HG03520 (cell line): ENCODE data around the gene CCDC158.
"Not testable (repeated sequence)": the region's sequence is repeated elsewhere in the genome, so short reads cannot be mapped to it uniquely, and the experiment has no call there.

Experiments used
- ATAC-seq: cut with Tn5 transposase; IDR thresholded peaks from one replicate; pipeline ENCODE4 v1.9.1; 2021; ENCODE audit warnings: mild to moderate bottlenecking, moderate library complexity; ENCODE audit not compliant: unreplicated experiment

CCDC158 gene

DNA sequence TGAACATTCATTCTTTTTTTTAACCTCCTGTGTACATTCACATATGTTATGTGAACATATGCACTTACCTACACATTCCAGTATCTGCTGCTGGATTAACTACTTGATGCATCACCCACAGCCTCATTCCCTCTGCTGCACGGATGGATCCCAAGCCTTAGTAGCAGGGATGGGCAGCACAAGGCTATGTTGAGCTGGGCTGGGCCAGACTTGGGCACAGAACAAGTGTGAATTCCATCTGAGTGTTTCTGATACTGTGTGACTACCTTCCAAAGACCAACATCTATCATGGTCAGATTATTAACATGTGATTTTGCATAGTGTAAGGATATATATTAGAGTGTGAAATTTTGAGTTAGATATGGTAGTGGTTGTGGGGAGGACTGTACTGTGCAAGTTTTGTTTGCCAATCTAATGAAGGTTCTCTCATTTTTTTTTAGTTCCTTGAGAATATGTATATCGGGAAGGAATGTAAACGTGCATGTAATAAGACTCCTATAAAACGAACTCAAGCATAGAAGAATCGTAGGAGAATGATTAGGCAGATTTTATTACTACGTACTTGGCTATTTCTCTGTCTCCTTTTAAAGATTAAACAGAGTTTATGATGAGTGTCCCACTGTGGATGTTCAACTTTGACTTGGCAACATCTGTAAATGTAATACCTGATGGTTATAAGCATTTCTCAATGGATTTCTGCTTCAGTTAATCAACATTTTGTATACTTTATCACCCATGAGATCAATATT is 137.8 kb downstream of the CCDC158 start:
- no peak for ATAC-seq

DNA sequence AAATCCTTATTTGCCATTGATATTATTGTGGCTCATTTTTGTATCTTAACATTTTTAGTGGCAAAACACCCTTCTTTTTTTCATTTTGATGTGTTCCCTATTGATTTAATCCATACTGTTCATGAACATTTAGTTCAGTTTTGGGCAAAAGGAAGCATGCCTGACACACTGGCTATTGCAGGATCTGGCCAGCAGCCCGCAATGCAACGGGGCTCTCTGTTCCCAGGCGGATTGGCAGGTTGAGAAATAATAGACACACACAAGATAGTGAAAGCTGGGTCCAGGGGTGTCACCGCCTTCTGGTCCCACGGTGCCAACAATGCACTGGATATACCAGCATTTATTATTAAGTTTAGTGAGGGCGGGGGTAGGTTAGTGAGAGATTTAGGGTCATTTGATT is 139.3 kb downstream of the CCDC158 start:
- not testable (repeated sequence) for ATAC-seq

DNA sequence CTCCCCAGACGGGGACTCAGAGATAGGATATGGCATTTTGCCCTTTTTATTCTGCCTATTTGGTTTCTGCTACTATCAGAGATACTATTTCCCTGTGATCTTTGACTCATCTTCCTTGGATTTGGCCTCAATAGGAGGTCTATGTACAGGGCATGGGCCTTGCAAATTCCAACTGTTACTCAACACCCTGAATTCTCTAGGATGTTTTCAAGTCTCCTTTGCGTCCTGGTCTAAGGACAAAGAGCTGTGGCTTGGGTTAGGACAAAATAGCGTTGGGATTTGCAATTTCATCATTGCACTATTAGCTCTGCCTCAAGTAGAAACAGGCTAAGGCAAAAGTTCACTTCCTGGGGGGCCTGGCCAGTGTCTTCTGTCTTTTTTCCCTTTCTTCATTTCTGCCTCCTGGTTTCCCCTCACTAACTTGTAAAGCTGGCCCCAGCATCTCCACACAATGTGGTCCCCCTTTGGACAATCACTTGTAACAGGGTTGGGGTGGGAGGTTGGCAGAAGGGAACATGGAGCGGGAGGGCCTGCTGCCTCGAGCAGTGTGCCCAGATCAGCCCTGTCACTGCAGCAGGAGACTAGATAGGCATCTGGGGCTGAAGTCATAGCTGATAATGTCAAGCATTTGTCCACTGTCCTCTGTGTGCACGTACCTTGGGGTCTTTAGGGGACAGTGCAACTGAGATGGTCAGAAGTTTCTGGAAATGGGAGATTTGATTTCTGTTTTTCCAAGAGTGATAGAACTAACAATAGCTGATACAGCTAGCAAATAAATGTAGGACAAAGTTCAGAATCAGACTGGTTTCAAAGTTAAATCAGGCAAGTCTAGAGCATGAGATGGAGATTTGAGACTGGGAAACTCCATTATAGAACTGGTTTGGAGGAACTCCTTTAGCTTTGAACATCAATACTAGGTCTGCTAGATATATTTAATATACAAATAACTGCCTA is 140.2 kb downstream of the CCDC158 start:
- ATAC-seq: no peak

DNA sequence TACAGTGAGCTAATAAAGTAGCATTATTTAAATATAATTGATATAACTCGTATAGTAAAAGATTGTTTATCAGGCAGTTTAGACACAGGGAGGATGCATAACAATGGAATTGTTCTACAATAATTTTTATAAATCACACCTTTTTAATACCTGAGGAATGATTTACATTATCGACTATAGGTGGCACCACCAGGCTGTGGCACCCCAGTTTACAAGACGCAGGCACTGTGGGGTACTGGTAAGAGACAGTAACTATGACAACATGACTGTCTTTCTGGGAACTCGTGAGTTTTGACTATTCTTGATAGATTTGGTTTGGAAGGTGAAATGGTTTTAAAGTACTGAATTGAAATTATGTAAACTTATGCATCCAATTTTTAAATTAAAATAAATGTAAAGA is 141.5 kb downstream of the CCDC158 start:
- ATAC-seq: no peak

DNA sequence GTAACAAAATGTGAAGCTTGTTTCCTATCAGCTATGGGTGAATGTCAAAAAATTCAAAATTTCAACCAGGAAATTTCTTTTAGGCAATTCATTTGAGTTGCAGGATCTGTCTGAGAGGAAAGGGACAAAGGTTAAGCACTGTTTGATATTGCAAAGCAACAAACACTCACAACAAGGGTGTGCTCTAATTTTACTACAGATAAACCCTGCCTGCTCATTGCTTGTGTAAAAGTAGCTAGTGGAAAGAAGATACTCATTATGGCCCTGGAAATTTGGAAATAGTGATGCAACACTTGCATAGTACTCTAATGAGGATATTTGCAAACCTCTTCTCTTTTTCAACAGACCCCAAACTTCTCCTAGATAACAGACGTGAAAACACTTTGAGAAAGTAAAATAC is 142.4 kb downstream of the CCDC158 start:
- ATAC-seq: no peak

DNA sequence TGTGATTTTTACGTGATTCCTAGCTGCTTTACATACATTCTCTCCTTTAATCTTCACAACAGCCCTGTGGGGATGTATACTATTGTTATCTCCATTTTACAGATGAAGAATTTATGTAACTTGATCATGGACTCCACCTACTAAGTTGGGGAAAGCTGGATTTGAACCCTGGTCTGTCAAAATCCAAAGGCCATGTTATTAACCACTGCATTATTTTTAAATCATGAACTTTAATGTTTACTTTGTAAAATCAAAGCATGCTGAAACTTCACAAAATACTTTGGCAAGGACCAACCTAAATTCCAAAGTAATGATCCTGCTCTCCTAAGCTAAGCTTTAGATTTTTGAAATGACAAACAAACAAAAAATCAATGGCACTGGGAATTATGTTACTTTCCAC is 143.3 kb downstream of the CCDC158 start:
- ATAC-seq: no peak

DNA sequence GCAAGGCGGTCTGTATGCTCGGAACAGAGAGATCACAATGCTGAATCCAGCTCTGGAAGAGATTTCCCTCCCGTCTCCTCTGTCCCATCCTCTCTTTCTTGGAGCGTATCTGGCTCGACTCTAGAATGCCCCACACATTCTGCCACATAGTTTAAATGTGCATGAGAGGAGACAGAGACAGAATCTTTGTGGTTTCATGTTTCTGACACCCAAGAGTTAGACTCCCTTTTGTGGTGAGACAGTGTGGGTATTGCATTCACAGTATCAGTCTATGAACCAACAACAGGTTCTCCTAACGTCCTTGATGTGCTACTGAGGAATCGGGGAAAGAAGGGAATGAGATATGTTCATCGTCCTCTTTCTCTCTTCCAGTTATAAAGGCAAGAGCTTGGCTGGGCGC is 144.1 kb downstream of the CCDC158 start:
- ATAC-seq: no peak

DNA sequence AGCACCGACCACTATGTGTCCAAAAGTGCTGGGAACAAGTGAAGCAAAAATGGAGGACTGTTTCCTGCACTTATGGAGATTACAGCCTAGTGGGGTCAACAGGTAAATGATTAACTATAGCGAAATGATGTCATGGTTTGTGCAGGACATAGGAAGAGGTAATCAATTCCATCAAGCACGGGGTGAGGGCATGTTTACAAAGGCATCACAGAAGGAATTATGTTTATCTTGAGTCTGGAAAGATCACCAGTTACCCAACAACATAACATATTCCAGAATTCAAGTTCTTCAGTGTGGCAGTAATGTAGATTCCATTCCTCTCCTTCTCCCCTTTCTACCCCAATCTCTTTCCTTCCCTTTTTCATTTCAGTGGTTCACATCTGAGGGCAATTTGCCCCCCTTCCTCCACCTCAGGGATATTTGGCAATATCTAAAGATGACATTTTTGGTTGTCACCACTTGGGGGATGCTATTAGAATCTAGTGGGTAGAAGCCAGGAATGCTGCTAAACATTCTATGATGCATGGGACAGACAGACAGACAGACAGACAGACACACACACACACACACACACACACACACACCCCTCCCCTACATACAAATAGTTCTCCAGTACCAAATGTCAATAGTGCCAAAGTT is 145.3 kb downstream of the CCDC158 start:
- ATAC-seq: no peak

DNA sequence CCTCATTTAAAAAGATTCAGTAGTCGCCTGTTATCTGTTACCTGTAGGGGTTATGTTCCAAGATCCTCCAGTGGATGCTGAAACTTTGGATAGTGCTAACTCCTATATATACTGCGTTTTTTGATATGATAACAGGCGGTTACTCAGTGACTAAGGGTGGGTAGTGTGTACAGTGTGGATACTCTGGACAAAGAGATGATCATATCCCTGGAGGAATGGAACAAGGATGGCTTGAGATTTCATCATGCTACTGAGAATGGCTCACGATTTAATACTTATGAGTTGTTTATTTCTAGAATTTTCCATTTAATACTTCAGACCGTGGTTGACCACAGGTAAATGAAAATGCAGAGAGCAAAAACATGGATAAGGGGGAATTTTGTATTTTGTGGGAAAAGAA is 147.9 kb downstream of the CCDC158 start:
- no peak for ATAC-seq

DNA sequence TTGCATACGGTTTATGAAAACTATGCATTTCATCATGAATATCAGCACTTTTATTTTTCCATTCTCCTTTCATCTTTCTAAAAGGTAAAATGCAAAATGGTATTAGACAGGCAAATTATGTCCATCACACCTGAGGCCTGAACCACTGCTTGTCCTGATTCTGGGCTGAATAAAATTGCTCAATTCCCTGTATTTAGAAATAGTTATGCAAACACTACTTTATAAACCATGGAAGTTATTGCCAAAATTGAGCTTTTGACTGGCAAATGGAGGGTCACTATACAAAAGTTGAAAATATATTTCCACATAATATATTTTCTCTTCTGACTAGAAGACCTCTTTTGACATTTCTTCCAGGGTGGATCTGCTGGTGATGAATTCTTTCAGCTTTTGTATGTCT is 148.4 kb downstream of the CCDC158 start:
- no peak for ATAC-seq

DNA sequence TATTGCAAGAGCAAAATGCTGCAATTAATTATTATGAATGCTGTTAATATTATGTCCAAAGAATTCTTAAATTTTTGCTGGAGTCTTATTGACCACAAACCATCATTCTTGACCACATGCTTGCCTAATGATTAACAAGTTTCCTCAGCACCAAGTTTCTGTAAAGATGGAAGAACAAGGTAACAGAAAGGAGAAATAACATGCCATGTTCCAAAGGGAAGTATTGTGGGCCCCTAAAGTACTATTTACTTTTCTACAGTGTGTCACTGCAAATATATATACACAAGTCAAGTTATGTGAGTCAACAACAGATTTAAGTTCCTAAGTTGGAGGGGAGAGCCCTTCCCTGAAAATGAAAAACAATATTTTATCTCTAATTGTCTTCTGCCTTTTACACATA is 148.9 kb downstream of the CCDC158 start:
- no peak for ATAC-seq

DNA sequence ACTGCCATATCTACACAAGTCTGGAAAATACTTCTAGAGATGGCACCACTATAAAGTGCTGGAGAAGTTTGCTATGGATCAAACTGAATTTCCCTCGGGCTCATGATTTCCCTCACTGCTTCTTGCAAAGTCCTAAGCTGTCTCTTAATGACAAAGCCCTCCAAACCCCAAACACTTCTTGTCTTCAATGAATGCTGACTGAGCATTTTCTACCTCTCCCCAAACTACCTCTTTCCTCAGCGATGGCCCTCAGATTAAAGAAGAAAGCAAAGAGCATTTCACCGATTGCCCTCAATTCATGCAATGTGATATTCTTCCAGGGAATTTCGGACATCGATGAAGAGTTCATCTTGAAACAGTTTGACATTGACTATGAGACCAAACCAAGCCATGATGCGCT is 149.7 kb downstream of the CCDC158 start:
- ATAC-seq: no peak

DNA sequence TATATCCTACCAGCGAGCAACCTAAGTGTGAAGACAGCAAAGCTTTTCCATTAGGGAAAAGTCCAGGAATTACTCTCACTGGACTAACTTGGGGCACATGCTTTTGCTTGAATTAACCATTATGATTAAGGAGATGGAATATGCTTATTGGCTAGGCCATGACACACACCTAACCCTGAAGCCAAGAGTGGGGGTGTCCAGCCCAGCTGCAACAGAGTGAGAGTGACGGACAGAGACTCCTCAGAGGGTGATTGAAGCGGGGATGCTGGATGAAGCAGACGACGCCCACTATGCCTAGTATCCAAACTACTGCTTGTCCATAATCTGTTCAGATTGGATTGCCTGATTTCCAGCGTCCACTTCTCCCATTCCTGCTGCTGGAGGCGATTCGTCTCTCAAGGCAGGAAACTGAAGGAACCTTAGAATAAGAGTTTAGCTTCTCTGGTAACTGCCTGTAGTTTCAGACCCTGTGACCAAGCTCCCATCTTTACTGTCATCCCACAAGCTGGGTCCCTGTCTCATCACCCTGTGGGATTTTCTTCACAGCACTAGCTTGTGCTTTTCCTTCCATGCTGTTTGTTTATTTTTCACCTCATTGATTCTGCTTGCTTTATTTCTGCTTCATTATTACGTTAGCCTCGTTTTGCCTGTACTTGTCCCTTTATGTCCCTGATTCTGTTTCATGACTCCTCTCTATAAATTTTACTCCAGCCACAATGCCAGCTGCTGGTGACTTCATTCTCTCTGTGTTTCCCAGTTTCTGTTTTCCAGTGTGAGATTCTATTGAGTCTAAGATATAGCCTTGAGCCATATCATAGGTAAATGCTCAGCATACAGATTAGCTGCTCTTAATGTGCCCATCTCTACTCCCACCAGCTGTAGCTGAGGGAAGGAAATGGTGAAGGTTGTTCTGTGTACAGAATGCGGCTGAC is 150.4 kb downstream of the CCDC158 start:
- no peak for ATAC-seq

DNA sequence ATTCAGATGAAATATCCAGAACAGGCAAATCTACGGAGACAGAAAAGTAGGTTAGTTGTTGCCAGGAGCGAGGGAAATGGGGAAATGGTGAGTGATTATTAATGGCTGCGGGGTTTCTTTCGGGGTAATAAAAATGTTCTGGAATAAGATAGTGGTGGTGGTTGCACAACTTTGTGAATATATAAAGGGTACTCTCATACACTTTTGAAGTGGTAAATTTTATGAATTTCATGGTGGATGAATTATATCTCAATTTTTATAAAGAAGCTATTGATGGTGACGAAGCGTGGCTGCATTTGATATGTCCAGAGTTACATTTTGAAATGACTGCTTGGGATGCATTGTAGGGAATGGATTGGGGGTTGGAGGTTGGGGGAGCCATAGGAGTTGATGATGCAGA is 153.1 kb downstream of the CCDC158 start:
- ATAC-seq: no peak

DNA sequence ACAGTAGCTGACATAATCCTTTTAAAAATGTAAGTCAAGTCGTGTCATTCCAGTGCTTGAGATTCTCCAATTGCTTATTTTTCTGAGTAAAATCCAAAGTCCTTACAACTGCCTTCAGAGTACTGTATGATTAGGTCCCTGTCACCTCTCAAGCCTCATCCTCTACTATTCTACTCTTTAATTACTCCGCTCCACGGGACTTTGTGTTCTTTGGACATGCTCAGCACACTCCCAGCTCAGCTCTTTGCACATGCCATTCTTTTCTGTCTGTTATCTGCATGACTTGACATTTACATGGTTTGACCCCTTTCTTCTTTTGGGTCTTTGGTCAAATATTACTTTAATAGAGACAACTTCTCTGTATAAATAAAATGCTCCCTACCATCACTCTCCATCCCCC is 154.3 kb downstream of the CCDC158 start:
- ATAC-seq: no peak

DNA sequence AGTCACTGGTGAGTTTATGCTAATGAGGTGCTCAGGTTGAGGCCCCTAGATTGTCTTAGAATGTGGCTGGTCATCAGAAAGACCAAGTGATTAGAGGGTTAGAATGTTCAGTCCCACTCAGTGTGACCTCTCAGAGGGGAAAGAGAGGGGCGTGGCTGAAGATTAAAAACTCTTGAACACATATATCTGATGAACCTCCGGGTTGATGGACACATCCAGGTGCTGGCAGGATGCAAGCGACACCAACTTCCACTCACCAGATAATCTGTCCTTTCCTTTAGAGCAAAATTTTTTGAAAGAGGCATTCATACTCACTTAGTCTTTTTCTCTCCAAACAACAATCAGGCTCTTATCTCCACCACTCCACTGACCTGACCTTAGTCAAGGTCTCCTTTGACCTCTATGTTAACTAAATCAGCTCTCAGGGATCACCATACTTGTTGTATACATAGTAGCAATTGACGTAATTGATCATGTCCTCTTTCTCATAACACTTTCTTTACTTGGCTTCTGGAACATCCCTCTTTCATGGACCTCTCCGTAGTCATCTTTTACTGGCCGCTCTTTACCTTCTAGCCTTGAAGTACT is 155.2 kb downstream of the CCDC158 start:
- ATAC-seq: no peak
